HG02970 (cell line): ENCODE results near the gene ARG2.

Experiments
- ATAC-seq: cut with Tn5 transposase; IDR thresholded peaks from one replicate; pipeline ENCODE4 v1.9.1; 2021; ENCODE audit warnings: mild to moderate bottlenecking, moderate library complexity, moderate number of reproducible peaks; ENCODE audit not compliant: unreplicated experiment, low FRiP score

Gene ARG2

DNA sequence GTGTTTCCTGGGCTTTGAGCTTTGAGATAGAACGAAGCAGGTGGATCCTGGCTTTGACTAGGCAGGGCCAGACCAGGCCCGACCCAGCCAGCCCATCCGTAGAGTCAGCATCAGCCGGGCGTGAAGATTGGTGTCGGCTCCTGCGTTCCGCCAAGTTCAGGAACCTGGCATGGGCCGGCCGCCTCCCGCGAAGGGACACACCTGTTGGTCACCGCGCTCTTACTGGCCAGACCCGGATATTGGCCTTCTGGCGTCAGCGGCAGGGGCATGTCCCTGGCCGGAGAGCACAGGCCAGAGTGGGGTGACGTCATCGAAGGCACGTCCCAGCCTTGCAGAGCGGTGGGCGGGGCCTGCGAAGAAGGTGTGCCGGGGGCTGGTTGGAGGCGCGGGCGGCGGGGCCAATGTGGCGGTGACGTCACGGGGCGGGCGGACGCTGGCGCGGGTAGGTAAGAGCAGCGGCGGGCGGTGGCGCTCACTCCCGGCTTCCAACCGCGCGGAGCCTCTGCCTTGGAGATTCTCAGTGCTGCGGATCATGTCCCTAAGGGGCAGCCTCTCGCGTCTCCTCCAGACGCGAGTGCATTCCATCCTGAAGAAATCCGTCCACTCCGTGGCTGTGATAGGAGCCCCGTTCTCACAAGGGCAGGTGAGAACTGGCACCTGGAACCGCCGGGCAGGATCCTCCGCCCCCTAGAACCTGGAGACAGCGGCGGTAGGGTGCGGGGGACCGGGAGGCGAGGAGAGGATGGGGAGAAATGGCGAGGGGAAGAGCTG, at the start of gene ARG2:
ARG2 (plus strand) TSS at position 475 of the 771 bp plus-strand sequence; CDS start at position 533, 58 bp downstream.
- ATAC-seq, result peak; percentile 97

DNA sequence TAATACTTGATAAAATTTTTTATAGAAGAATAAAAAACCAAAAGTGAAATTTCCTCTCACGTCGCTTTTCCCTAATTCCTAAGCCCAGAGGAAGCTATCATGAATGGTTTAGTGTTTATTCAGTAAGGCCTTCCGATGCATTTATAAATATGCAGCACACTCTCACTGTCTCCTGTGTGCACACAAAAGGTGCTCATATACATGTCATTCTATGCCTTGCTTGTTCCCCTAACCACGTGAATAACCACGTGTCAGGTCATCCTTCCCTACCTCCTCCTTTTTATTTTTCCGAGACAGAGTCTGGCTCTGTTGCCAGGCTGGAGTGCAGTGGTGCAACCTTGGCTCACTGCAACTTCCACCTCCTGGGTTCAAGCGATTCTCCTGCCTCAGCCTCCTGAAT, 49.3 kb upstream of the ARG2 start:
- no peak for ATAC-seq

DNA sequence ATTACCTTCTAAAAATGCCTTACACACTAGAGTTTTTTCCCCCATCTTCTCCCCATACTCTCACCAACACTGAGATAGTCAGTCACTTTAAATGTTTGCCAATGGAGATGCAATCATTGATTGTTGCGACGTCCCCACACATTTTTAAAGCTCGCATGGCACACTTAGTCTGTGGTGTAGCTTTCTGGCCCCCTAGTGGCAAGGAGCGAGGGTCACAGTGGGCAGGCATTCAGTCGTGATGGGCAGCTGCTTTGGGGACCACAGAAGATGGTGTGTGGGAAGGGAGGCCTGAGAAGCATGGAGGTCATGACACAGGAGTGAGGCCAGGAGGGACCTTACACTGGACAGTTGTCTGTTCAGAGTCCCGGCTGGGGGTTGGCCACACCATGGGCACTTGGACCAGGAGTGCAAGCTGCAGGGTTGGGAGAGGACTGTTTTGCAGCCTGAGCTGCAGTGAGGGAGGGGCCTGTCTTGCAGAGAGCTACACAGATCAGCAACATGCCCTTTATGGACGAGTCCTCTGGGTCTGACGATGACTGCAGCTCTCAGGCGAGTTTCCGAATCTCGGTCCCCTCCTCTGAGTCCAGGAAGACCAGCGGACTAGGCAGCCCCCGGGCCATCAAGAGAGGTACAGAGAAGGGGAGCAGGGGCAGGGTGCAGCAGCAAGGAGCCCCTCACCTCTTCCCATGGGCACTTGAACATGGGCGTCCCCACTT, 48.3 kb upstream of the ARG2 start:
- no peak for ATAC-seq

DNA sequence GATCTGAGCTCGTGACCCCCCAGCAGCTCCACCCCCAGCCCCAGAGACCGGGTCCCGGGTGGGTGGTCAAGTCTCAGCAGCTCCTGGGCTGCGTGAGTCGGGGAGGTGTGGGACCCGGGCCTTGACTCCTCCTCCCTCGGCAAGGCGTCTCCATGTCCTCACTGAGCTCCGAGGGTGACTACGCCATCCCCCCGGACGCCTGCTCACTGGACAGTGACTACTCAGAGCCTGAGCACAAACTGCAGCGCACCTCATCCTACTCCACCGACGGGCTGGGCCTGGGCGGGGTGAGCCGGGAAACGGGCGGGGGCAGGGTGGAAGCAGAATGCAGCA, 47.8 kb upstream of the ARG2 start:
- no peak for ATAC-seq

DNA sequence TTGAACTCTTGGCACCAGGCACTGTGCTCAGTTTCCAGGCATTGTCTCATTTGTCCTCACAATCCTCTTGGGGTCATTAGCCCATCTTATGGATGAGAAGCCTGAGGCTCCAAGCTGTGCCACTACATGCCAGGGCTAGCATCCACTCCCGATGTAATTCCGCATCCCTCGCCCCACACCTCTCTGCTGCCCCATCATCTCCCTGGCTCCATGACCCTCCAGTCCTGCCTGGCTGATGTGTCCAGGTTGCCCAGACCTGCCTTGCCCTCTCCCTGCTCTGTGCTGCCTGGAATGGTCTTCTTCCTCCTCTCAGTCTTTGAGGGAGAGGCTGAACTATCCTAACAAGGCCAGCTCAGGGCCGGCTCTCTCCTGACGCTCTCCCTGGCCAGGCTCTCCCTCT, 47.1 kb upstream of the ARG2 start:
- ATAC-seq, result no peak

DNA sequence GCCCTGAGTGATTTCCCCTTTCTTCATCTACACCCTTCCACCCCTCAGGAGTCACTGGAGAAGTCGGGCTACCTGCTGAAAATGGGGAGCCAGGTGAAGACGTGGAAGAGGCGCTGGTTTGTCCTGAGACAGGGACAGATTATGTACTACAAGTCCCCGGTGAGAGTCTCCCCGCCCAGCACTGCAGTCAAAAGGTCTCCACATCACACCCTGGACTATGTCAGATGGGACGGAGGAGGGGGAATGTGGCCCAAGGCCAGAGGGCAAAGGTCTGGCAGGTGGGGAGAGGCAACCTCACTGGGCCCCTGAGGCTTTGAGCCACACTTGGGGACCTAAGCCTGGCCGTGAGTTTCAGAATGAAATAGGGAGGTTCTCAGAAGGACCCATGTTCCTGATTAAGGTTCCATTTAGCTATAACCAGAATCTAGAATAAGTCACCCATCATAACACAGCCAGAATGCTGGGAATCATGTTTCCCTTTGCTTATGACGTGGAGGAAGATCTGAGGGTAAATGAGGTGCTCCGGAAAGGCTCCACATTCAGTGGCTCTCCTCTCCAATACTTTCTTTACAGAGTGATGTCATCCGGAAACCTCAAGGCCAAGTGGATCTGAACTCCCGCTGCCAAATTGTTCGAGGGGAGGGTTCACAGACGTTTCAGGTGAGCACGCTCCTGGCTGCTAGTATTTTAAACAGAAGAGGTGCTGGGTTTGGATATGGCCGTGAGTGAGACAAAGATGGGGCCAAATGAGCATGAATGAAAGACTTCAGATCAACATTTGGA, 46.3 kb upstream of the ARG2 start:
- no peak for ATAC-seq

DNA sequence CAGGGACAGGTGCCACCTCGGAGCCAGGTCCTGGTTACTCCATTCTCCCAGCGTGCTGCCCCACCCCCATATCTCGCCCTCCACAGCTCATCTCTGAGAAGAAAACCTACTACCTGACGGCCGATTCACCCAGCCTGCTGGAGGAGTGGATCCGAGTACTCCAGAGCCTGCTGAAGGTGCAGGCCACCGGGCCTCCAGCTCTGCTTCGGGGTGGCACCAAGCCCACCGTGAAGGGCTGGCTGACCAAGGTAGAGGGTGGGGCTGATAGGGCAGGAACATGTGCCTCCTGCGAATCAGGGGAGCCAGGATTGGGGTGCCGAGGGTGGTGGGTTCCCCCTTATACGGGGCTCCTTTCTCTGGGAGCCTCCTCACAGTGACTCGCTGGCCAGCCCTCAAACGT, 45.6 kb upstream of the ARG2 start:
- ATAC-seq, result no peak

DNA sequence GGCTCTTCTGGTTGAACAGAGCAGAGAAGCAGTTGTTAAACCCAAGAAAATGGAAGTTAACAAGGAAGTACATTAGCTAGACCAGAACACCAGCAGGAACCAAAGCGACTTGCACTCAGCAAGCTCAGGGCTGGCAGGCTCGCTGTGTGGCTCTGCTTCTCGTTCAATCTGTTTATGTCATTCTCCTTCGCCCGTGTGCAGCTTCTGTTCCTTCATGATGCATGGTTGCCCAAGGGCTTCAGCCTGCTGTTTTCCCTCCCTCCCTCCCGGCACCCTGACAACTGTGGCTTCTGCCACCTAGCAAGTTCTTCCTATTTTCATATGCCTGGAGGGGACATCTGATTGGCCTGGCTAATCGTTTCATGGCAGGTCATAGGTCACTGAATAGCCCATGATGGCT, 44.9 kb upstream of the ARG2 start:
- ATAC-seq, result no peak

DNA sequence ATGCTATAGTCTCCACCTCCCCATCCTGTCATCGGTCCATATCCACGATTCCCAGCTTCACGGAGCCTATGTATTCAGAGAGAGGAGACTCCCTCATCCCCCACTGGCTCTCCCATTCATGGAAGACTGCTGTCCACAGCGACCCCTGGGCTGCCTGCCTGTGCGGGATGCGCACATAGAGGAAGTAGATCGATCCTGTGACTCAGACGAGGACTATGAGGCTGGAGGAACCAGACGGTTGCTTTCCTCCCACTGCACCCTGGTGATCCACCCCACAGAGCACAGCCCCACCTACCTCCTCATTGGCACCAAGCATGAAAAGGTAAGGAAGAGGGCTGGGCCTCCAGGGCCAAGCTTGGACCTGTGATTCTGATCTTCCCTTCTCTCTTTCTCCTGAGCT, 44.0 kb upstream of the ARG2 start:
- no peak for ATAC-seq

DNA sequence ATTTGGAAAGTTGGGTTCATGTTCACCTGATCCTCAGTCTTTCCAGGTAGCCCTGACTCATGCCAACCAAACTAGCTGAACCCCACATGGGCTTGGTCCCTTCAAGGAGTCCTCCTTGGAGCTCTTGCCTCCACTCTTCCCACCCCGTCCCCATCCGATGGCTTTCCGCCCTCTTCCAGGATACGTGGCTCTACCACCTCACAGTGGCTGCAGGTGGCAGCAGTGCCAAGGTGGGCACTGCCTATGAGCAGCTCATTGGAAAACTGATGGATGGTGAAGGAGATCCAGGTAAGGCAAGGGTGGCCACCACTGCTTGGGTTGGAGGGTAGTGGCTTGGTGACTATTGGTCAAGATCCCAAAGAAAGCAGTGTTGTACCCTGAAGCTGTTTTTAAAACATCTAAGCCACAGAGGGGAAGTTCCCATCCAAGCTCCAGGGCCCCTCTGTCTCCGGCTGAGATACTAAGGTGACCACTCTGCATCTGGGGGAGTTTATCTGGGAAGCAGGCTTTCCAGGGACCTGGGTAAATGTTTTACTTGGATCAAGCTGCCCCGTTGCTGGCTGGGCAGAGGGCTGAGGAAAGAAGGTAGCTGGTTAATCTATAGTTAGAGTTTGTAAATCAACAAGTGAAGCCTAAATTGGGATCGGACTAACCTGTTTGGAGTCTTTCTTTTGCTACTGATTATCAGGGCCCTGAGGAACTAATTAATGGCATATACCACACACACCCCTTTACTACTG, 43.3 kb upstream of the ARG2 start:
- ATAC-seq, result no peak

DNA sequence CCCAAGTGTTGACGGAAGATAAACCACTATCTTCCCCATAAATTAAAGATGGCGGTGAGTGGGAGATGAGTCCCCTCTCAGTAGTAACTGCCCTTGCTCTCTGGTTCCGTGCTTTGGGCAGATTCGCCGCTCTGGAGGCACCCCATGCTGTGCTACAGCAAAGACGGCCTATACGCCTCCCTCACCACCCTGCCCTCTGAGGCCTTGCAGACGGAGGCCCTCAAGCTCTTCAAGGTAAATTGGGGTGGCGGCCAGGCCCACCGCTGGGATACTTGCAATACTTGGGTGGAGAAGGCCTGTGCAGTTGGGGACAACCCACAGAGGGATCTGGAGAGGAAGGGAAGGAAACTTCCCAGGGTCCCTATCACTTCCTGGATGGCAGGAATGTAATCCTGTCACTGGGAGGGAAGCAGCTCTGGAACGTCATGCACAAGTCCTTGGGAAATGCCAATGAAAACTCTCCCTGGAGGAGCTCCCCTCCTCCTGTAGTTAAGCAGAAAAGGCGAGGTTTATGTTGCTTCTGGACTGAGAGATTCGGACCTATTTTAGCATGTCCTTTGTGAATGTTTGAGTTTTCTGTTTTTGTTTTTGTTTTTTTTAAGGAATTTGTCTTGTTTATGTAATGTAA, 42.4 kb upstream of the ARG2 start:
- ATAC-seq, result no peak

DNA sequence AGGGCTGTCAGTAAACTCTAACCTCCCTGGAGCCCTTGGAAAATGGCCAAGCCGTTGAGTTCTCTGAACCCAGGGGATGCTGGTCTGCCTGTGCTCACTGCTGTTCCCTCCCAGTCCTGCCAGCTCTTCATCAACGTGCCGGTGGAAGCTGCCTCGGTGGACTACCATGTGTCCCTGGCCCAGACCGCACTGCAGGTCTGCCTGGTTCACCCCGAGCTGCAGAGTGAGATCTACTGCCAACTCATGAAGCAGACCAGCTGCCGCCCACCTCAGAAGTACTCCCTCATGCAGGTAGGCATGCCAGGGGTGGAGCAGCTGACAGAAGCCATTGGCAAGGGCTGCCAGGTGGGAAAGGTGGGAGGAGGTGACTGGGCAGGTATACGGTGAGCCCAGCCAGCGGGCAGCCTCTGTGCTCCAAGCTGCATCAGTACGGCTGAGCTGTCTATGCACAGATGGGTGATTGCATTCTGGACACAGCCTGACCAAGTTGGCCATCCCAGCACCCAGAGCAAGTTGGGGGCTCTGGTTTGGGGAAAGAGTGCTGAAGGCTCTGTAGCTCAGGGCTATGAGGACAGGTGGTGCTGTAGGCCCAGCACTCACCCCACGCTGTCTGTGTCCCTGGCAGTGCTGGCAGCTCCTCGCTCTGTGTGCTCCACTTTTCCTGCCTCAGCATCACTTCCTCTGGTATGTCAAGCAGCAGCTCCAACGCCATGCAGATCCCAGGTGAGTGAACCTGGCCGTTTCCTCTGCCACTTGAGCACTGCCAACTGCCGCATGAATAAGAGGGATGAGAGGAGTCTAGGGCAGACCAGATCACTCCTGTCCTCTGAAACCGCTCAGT, 41.6 kb upstream of the ARG2 start:
- no peak for ATAC-seq

DNA sequence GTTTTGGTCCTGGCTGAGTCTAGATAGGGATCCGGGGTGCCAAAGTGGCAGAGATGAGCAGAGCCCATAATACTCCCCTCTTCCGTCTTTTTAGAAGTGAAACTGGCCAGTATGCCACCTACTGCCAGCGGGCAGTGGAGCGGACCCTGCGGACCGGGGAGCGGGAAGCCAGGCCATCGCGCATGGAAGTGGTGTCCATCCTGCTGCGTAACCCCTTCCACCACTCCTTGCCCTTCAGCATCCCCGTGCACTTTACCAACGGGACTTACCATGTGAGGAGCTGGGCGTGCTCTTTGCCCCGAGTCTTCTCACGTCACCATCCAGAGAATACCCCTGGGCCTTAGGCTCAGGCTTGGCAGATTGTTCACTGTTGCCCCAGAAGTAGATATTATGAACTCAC, 40.7 kb upstream of the ARG2 start:
- ATAC-seq, result no peak

DNA sequence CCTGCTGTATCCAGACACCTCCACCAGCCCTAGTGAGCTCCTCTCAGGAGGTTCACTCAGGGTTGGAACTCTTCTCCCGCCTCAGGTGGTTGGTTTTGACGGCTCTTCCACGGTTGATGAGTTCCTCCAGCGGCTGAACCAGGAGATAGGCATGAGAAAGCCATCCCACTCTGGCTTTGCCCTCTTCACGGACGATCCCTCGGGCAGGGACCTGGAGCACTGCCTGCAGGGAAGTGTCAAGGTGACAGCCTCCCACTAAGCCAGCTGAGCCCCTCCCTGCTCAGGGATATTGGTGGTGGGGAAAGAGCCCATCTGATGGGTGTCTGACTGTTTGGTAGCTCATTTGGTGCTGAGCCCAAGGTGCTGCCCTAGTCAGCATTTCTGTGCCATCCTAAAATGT, 40.1 kb upstream of the ARG2 start:
- ATAC-seq, result no peak

DNA sequence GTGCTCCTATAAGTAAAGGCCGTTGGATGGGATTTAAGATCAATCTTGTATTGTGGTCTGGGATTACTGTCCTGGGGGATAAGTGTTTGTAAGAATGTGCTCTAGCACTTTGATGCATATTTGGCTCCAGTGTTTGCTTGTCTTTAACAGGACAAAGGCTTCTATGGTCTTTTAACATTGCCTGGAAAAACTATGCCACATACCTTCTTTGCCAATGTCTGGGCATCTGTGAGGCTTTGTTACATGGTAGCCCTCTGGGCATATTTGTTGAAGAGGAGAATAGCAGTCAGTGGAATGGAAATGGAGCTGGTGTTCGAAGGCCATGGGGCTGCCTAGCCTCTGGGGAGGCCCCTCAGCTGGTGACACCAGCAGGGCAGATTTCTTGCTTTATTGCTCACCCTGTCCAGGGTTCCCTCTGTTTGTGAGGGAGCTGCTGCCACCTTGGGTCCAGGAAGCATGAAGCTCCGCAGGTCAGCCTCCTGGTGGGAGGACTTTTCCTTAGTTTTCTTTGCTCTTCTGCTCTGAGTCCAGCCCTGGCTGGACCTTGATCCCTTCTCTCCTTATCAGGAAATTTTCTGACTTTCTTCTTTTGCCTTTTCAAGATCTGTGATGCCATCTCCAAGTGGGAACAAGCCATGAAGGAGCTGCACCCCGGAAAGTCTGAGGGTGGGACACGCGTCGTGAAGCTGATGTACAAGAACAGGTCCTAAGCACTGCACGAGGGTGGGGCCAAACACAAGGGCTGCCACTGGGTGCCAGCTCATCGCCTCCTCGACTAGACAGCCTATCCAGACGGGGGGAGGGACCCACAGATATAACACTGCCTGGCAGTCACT, 39.2 kb upstream of the ARG2 start:
- ATAC-seq, result no peak

DNA sequence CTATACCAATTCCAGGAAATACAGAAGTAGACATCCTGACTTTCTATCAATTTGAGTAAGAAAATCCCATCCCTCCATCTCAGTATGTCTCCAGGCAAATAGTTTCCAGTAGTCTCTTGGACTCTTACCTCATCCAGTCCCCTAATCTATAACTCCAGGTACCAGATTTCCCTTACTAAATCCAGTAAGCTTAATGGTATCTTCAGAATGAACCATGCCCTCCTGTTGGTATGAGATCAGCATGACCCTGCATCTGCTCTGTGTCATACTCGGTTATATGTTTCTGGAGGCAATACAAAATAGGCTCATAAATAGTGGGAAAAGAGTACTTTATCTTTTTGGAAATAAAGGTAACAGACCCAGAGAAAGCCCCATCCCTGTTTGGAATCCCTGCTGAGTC, 38.1 kb upstream of the ARG2 start:
- ATAC-seq, result no peak

DNA sequence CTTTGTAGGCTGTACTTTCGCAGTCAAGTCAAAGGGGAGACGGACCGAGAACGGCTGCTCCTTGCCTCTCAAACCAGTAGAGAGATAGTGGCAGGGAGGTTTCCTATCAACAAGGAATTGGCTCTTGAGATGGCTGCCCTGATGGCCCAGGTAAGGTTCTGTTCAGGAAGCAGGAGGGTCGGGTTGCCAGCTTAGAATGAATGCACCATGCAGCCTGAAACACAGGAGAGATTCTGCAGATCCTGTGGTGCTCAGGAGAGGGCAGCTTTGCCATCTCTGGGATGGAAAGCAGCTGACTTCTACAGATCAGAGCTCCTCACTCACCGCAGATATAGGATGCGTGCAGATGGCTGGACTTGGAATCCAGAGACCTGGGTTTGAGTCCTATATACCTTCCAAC, 37.7 kb upstream of the ARG2 start:
- no peak for ATAC-seq
